ENCODE data around the gene ST7. TPM values are rescaled to one million over a fixed set of nuclear protein-coding genes. Genes with fewer than 3 reads are reported as not detected.

ST7 gene
- total and polyA plus RNA-seq, 7 experiments from 2014 or later = 2.1 to 6.4 (median 4.1) TPM

GRCh38 chr7:116990056-116990455 is 36.8 kb downstream of the ST7 start:
- Histone ChIP-seq H3K27me3 (ENCODE audit: control insufficient read depth in 2 of 2, insufficient read depth in 2 of 2, low read length in 2 of 2) (no peaks in the 10 kb centered on the region), H3K27ac (ENCODE audit: low read depth, low read length) (no peak overlapping the region), H3K4me1 (ENCODE audit: control insufficient read depth in 2 of 2, insufficient read depth in 2 of 2, low read length in 2 of 2) (no peaks in the 10 kb centered on the region), H3K9me3 (ENCODE audit: control insufficient read depth in 2 of 3, low read length in 3 of 3) (no peaks in the 10 kb centered on the region), H3K4me3 (ENCODE audit: low read length) (no peak overlapping the region), H3K36me3 (ENCODE audit: control insufficient read depth in 2 of 3, insufficient read depth in 3 of 3, low read length in 3 of 3) (no peaks in the 10 kb centered on the region)
- no peak overlapping the region for H3K4me3 Mint-ChIP-seq
- no peak overlapping the region for H3K27ac Mint-ChIP-seq
- no peak for ATAC-seq
- ChIA-PET CTCF (interaction anchor here (0.7 to 5.0 kb wide), 5 partner anchors 17 to 138 kb away, joined by 3 to 68 read pairs (median 4); no protein-coding TSS in a partner anchor), POLR2A (interaction anchor here (1.7 kb wide), 1 partner anchor 17 kb away, joined by 4 read pairs; no protein-coding TSS in a partner anchor)
- peaks cover 0 to 3% (median 0%) of the 10 kb centered on the region in 7 donors for H3K4me1 Mint-ChIP-seq
- H3K27me3 Mint-ChIP-seq = peaks cover 0 to 33% (median 0%) of the 10 kb centered on the region in 5 donors
- intact Hi-C loops (cut with micrococcal nuclease) = no loop called here
- no peak for DNase-seq
- H3K36me3 Mint-ChIP-seq = peaks cover 0 to 4% (median 0%) of the 10 kb centered on the region in 5 donors
- peaks cover 0 to 2% (median 0%) of the 10 kb centered on the region in 11 donors for H3K9me3 Mint-ChIP-seq

GRCh38 chr7:116991233-116991632 is 37.9 kb downstream of the ST7 start:
- POLR2A ChIA-PET = no interaction called here

DNA sequence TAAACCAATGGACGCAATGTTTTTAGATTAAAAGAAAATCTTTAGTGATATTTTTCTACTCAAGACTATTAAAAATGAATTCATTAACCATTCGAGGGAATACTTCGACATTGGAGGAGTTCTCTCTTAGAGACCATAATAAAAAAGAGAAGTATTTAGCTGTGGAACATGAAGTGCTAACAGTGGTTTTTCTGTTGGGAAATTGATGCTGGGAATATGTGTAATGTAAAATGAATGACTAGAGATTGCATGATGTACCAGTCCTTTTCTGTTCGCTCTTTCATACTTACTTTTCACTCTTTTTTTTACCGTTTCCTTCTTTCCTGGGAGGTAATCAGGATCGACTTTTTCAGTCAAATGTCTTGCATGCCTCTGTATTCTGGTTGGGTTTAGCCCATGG is 41.3 kb downstream of the ST7 start:
- no peak overlapping the region for H3K27ac ChIP-seq (ENCODE audit: low read depth, low read length)
- no peak overlapping the region for H3K4me3 ChIP-seq (ENCODE audit: low read length)
- no peaks in the 10 kb centered on the region for H3K27me3 ChIP-seq (ENCODE audit: control insufficient read depth in 2 of 2, insufficient read depth in 2 of 2, low read length in 2 of 2)
- ATAC-seq (no peak), DNase-seq (no peak)
- Mint-ChIP-seq H3K27ac (no peak overlapping the region), H3K27me3 (peaks cover 0 to 44% (median 0%) of the 10 kb centered on the region in 5 donors), H3K4me1 (no peaks in the 10 kb centered on the region), H3K36me3 (peaks cover 0 to 4% (median 0%) of the 10 kb centered on the region in 5 donors), H3K4me3 (no peak overlapping the region), H3K9me3 (peaks cover 0 to 2% (median 0%) of the 10 kb centered on the region in 11 donors)
- ChIA-PET CTCF (no interaction called here), POLR2A (interaction anchor here (0.7 kb wide), 1 partner anchor 55 kb away, joined by 3 read pairs; no protein-coding TSS in a partner anchor)
- no peaks in the 10 kb centered on the region for H3K9me3 ChIP-seq (ENCODE audit: control insufficient read depth in 2 of 3, low read length in 3 of 3)
- intact Hi-C loops (cut with micrococcal nuclease) = no loop called here
- H3K36me3 ChIP-seq (ENCODE audit: control insufficient read depth in 2 of 3, insufficient read depth in 3 of 3, low read length in 3 of 3) = no peaks in the 10 kb centered on the region
- H3K4me1 ChIP-seq (ENCODE audit: control insufficient read depth in 2 of 2, insufficient read depth in 2 of 2, low read length in 2 of 2) = no peaks in the 10 kb centered on the region

More at GRCh38 chr7:116991233-116991632, 37.9 kb downstream of the ST7 start:
- no peaks in the 10 kb centered on the region for H3K27me3 ChIP-seq (ENCODE audit: control insufficient read depth in 2 of 2, insufficient read depth in 2 of 2, low read length in 2 of 2)
- Mint-ChIP-seq H3K4me3 (no peak overlapping the region), H3K27ac (no peak overlapping the region), H3K27me3 (peaks cover 0 to 37% (median 0%) of the 10 kb centered on the region in 5 donors), H3K36me3 (peaks cover 0 to 4% (median 0%) of the 10 kb centered on the region in 5 donors), H3K4me1 (peaks cover 0 to 3% (median 0%) of the 10 kb centered on the region in 7 donors), H3K9me3 (peaks cover 0 to 2% (median 0%) of the 10 kb centered on the region in 11 donors)
- no peak for DNase-seq
- intact Hi-C loops (cut with micrococcal nuclease) = no loop called here
- H3K27ac ChIP-seq (ENCODE audit: low read depth, low read length) = no peak overlapping the region
- H3K4me1 ChIP-seq (ENCODE audit: control insufficient read depth in 2 of 2, insufficient read depth in 2 of 2, low read length in 2 of 2) = no peaks in the 10 kb centered on the region
- no peaks in the 10 kb centered on the region for H3K9me3 ChIP-seq (ENCODE audit: control insufficient read depth in 2 of 3, low read length in 3 of 3)
- CTCF ChIA-PET = interaction anchor here (0.8 to 5.0 kb wide), 3 partner anchors 15 to 129 kb away, joined by 3 to 68 read pairs (median 64); no protein-coding TSS in a partner anchor
- no peaks in the 10 kb centered on the region for H3K36me3 ChIP-seq (ENCODE audit: control insufficient read depth in 2 of 3, insufficient read depth in 3 of 3, low read length in 3 of 3)
- no peak overlapping the region for H3K4me3 ChIP-seq (ENCODE audit: low read length)
- no peak for ATAC-seq

DNA sequence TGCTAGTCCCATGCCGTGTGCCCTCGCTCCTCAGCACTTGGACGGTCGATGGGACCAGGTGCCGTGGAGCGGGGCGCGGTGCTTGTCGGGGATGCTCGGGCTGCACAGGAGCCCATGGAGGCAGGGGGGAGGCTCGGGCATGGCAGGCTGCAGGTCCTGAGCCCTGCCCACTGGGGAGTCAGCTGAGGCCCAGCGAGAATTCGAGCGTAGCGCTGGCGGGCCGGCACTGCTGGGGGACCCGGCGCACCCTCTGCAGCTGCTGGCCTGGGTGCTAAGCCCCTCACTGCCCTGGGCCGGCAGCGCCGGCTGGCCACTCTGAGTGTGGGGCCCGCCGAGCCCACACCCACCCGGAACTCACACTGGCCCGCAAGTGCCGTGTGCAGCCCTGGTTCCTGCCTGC is 44.7 kb downstream of the ST7 start:
- no peak for ATAC-seq
- Histone ChIP-seq H3K4me3 (ENCODE audit: low read length) (no peak overlapping the region), H3K9me3 (ENCODE audit: control insufficient read depth in 2 of 3, low read length in 3 of 3) (no peaks in the 10 kb centered on the region), H3K27ac (ENCODE audit: low read depth, low read length) (no peak overlapping the region), H3K36me3 (ENCODE audit: control insufficient read depth in 2 of 3, insufficient read depth in 3 of 3, low read length in 3 of 3) (no peaks in the 10 kb centered on the region), H3K4me1 (ENCODE audit: control insufficient read depth in 2 of 2, insufficient read depth in 2 of 2, low read length in 2 of 2) (no peaks in the 10 kb centered on the region), H3K27me3 (ENCODE audit: control insufficient read depth in 2 of 2, insufficient read depth in 2 of 2, low read length in 2 of 2) (no peaks in the 10 kb centered on the region)
- POLR2A ChIA-PET = interaction anchor here (0.6 kb wide), 1 partner anchor 123 kb away, joined by 5 read pairs; no protein-coding TSS in a partner anchor
- Mint-ChIP-seq H3K36me3 (peaks cover 0 to 2% (median 0%) of the 10 kb centered on the region in 5 donors), H3K4me3 (no peak overlapping the region), H3K9me3 (no peaks in the 10 kb centered on the region), H3K4me1 (no peaks in the 10 kb centered on the region), H3K27ac (no peak overlapping the region), H3K27me3 (peaks cover 0 to 36% (median 0%) of the 10 kb centered on the region in 5 donors)
- no peak for DNase-seq
- intact Hi-C loops (cut with micrococcal nuclease) = no loop called here
- CTCF ChIA-PET = interaction anchor here (1.1 to 1.6 kb wide), 2 partner anchors 10 to 15 kb away, joined by 4 to 6 read pairs; no protein-coding TSS in a partner anchor

DNA sequence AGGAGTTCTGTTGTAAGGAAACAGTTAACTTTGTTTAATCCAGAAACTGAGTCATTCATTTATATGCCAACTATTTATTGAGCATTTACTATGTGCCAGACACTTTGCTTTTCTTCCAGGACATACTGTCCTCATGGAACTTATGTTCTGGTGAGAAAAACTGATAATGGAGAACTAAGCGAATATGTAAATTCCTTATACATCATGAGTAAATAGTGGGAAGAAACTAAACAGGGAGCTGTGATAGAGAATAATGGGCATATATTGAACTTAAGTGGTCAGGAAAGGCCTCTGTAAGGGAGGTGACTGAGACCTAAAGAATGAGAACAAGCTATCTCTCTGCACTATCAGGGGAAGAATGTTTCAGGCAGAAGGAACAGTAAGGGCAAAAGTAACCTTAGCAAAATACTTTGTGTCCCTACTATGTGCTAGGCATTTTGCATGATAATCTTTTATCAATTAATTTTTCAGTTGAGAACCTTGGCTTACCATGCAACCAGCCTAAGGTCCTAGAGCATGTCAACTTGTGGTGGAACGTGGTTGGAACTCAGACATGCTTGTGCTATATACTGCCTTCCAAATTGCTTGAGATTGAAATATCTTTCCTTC is 45.4 kb downstream of the ST7 start:
- Mint-ChIP-seq H3K9me3 (no peaks in the 10 kb centered on the region), H3K4me1 (no peaks in the 10 kb centered on the region), H3K4me3 (no peak overlapping the region), H3K36me3 (no peaks in the 10 kb centered on the region), H3K27ac (no peak overlapping the region), H3K27me3 (peaks cover 0 to 35% (median 0%) of the 10 kb centered on the region in 5 donors)
- no peak overlapping the region for H3K27ac ChIP-seq (ENCODE audit: low read depth, low read length)
- H3K4me3 ChIP-seq (ENCODE audit: low read length) = no peak overlapping the region
- intact Hi-C loops (cut with micrococcal nuclease) = no loop called here
- no peak for DNase-seq
- no peaks in the 10 kb centered on the region for H3K27me3 ChIP-seq (ENCODE audit: control insufficient read depth in 2 of 2, insufficient read depth in 2 of 2, low read length in 2 of 2)
- ATAC-seq = no peak
- no peaks in the 10 kb centered on the region for H3K4me1 ChIP-seq (ENCODE audit: control insufficient read depth in 2 of 2, insufficient read depth in 2 of 2, low read length in 2 of 2)
- ChIA-PET CTCF (interaction anchor here (0.6 to 1.6 kb wide), 5 partner anchors 10 to 766 kb away, joined by 3 to 6 read pairs (median 3); no protein-coding TSS in a partner anchor), POLR2A (interaction anchor here (0.6 kb wide), 1 partner anchor 122 kb away, joined by 5 read pairs; no protein-coding TSS in a partner anchor)
- H3K36me3 ChIP-seq (ENCODE audit: control insufficient read depth in 2 of 3, insufficient read depth in 3 of 3, low read length in 3 of 3) = no peaks in the 10 kb centered on the region
- no peaks in the 10 kb centered on the region for H3K9me3 ChIP-seq (ENCODE audit: control insufficient read depth in 2 of 3, low read length in 3 of 3)

DNA sequence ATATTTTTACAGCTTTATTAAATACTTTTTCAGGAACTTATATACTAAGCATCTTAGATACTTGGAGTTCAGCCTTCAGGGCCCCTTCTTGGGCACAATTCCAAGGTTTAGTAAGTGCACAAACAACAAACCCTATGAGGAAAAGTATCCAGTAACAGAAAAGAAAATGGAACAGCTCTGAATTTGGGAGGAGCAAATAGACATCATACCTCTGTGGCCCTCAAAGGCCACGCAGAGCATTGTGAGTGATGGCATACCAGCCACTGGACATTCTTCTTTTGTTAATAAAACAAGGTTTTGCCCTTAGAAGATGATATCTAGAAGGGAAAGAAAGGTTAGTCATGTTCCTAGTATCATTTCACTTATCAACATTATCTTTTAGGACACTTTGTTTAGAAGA is 46.0 kb downstream of the ST7 start:
- no peaks in the 10 kb centered on the region for H3K9me3 ChIP-seq (ENCODE audit: control insufficient read depth in 2 of 3, low read length in 3 of 3)
- intact Hi-C loops (cut with micrococcal nuclease) = no loop called here
- Mint-ChIP-seq H3K27ac (no peak overlapping the region), H3K9me3 (no peaks in the 10 kb centered on the region), H3K4me1 (peaks cover 0 to 3% (median 0%) of the 10 kb centered on the region in 7 donors), H3K27me3 (peaks cover 0 to 35% (median 0%) of the 10 kb centered on the region in 5 donors), H3K36me3 (no peaks in the 10 kb centered on the region), H3K4me3 (no peak overlapping the region)
- DNase-seq (no peak), ATAC-seq (no peak)
- no peaks in the 10 kb centered on the region for H3K27me3 ChIP-seq (ENCODE audit: control insufficient read depth in 2 of 2, insufficient read depth in 2 of 2, low read length in 2 of 2)
- ChIA-PET POLR2A (no interaction called here), CTCF (interaction anchor here (0.6 to 1.3 kb wide), 5 partner anchors 11 to 766 kb away, joined by 3 read pairs; no protein-coding TSS in a partner anchor)
- H3K27ac ChIP-seq (ENCODE audit: low read depth, low read length) = no peak overlapping the region
- H3K4me1 ChIP-seq (ENCODE audit: control insufficient read depth in 2 of 2, insufficient read depth in 2 of 2, low read length in 2 of 2) = no peaks in the 10 kb centered on the region
- no peaks in the 10 kb centered on the region for H3K36me3 ChIP-seq (ENCODE audit: control insufficient read depth in 2 of 3, insufficient read depth in 3 of 3, low read length in 3 of 3)
- H3K4me3 ChIP-seq (ENCODE audit: low read length) = no peak overlapping the region

Measured in naive thymus-derived CD4-positive, alpha-beta T cell (primary cell).